Sigmoid colon (tissue), 7 donors: ENCODE results near the gene CFDP1. TPM values are rescaled to one million over a fixed set of nuclear protein-coding genes. Genes with fewer than 3 reads are reported as not detected.
A peak's percentile ranks its signal among the peaks of the same experiment; 100 is the strongest.

Source experiments
- DNase-seq: peaks from one replicate; pipeline ENCODE4 v3.0.0-alpha.2; 2019
- H3K27ac ChIP-seq, 4 donors: fragments of 200-600 bp; sonication (generic); one replicate each; pipeline ENCODE4 v1.5.1; 2016 to 2019; ENCODE audit warnings: mild to moderate bottlenecking in 1 of 4
- H3K27me3 ChIP-seq, 3 donors: fragments of 200-600 bp; sonication (generic); one replicate each; pipeline ENCODE4 v1.5.1; 2019; ENCODE audit warnings: mild to moderate bottlenecking in 1 of 3
- H3K36me3 ChIP-seq, 4 donors: fragments of 200-600 bp; sonication (generic); one replicate each; pipeline ENCODE4 v1.5.1; 2016 to 2019
- H3K4me1 ChIP-seq, 4 donors: fragments of 200-600 bp; sonication (generic); one replicate each; pipeline ENCODE4 v1.5.1; 2017 to 2019
- H3K4me3 ChIP-seq, 4 donors: fragments of 200-600 bp; sonication (generic); one replicate each; pipeline ENCODE4 v1.5.1; 2017 to 2019; ENCODE audit warnings: mild to moderate bottlenecking in 2 of 4, moderate library complexity in 1 of 4
- H3K9me3 ChIP-seq, 4 donors: fragments of 200-600 bp in 3 of 4; sonication (generic) in 3 of 4; one replicate each; pipeline versions ENCODE4 v1.5.1 to v1.6.1; 2013 to 2019
- EP300 ChIP-seq, 4 donors: sonication (generic); formaldehyde crosslinking; IDR thresholded peaks; one replicate each; pipeline ENCODE4 v1.6.1; 2017; ENCODE audit warnings: antibody characterized with exemption in 4 of 4
- POLR2A ChIP-seq, 2 donors: fragments of 450-650 bp; IDR thresholded peaks; one replicate each; pipeline ENCODE4 v1.6.1; 2016; ENCODE audit warnings: antibody characterized with exemption in 2 of 2, mild to moderate bottlenecking in 2 of 2, moderate library complexity in 2 of 2
- POLR2AphosphoS5 ChIP-seq, 4 donors: sonication (generic); formaldehyde crosslinking; IDR thresholded peaks; one replicate each; pipeline ENCODE4 v1.6.1; 2017; ENCODE audit warnings: antibody characterized with exemption in 4 of 4
- WGBS, 2 donors: extraction: QIAGEN DNeasy Blood & Tissue Kit; methylation state at CpG; one replicate each; pipeline ENCODE4 v1.1.7; 2013; 5-methylcytosine and 5-hydroxymethylcytosine counted together
- intact Hi-C: fragments of 100-400 bp; cut with DNase I; formaldehyde crosslinking; loops from one replicate; pipeline ENCODE4 v1.15.1; 2023
- polyA plus RNA-seq, 3 donors: library from polyadenylated mRNA; stranded (reverse); fragments of 200-250 nt; gene quantifications; one replicate each; pipeline ENCODE4 v1.2.3, GENCODE V29; 2013
- total RNA-seq, 4 donors: library from RNA; depleted of rRNA; stranded (reverse); fragments of >200 nt; gene quantifications; one replicate each; pipeline ENCODE4 v1.1.0, GENCODE V29; 2016
- TF ChIP-seq, protein P1 (sequence below), 4 experiments: fragments of 450-650 bp in 3 of 4; fragments of 200-600 bp in 1 of 4; IDR thresholded peaks; one replicate each; pipeline ENCODE4 v1.5.1; 2016 to 2019; ENCODE audit warnings: antibody characterized with exemption in 4 of 4, mild to moderate bottlenecking in 3 of 4, moderate library complexity in 2 of 4
- donor health status: healthy with polysubstance abuse.
- donor health status: Bipolar disorder and iron deficiency.
- donor health status: healthy.

CFDP1 gene
- total and polyA plus RNA-seq, 7 donors = 42.1 to 382 (median 61.1) TPM

DNA sequence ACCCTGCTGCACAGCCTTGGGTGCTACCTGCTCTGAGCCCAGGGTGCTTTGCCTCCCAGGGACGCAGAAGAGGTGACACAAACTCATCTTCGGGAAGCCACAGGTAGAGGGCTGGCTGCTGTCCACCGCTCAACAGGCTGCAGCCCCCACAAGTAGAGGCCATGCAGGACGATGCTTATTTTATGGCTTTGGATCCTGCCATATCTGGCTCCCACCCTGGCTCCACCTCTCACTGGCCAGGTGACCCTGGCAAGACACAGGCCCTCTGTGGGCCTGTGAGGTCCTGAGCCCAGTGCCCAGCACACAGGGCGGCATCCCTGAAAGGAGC lies 170.5 kb downstream of the CFDP1 start:
- TF ChIP-seq, protein P1, sequence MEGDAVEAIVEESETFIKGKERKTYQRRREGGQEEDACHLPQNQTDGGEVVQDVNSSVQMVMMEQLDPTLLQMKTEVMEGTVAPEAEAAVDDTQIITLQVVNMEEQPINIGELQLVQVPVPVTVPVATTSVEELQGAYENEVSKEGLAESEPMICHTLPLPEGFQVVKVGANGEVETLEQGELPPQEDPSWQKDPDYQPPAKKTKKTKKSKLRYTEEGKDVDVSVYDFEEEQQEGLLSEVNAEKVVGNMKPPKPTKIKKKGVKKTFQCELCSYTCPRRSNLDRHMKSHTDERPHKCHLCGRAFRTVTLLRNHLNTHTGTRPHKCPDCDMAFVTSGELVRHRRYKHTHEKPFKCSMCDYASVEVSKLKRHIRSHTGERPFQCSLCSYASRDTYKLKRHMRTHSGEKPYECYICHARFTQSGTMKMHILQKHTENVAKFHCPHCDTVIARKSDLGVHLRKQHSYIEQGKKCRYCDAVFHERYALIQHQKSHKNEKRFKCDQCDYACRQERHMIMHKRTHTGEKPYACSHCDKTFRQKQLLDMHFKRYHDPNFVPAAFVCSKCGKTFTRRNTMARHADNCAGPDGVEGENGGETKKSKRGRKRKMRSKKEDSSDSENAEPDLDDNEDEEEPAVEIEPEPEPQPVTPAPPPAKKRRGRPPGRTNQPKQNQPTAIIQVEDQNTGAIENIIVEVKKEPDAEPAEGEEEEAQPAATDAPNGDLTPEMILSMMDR (IDR thresholded peaks at IDR 0.05) = no peak
- no peak for TF ChIP-seq EP300 (IDR thresholded peaks at IDR 0.05)
- TF ChIP-seq POLR2AphosphoS5 (IDR thresholded peaks at IDR 0.05) = no peak
- no peak for TF ChIP-seq POLR2A (IDR thresholded peaks at IDR 0.05)
- Histone ChIP-seq H3K9me3 (no peaks in the 10 kb centered on the region), H3K27me3 (no peaks in the 10 kb centered on the region), H3K4me3 (no peak overlapping the region), H3K27ac (peak overlapping the region in 2 of 4 donors; percentile 90 to 94), H3K4me1 (peaks cover 0 to 85% (median 67%) of the 10 kb centered on the region in 4 donors), H3K36me3 (no peaks in the 10 kb centered on the region)
- DNase-seq = no peak
- intact Hi-C loops = no loop called here
- WGBS, 2 donors = 74 to 88% methylated on average over 5 of the region's 5 CpGs

DNA sequence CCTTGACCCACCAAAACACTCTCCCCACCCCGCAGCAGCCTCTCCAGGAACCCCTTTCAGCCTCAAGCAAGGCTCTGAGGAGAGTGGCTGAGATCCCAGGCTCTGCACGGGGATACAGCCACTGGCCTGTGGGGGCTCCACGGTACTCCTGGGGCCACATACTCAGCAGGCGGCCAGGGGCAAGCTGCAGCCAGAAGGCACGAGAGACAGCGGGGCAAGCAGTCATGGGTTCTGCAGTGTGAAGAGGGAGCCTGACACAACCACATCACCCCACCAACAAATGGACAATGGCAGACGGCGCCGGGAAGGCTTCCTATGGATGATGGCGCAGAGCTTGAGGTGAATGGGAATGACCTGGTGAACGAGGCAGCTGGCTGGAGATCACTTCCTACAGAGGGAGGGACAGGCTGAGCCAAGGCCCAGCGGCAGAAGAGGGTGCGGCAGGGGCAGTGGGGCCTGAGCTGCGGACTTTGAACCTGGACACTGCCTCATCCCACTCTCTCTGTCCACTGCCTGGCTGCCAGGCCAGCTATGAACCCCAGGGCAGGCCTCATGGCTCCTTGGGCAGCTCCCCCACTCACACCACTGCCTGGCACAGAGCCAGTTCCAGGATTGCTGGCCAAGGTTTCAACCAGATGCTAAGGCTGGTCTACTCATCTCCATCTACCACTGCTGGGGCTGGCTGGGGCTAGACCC lies 171.1 kb downstream of the CFDP1 start:
- TF ChIP-seq, protein P1 (IDR thresholded peaks at IDR 0.05) = no peak
- TF ChIP-seq EP300 (IDR thresholded peaks at IDR 0.05) = no peak
- no peak for TF ChIP-seq POLR2AphosphoS5 (IDR thresholded peaks at IDR 0.05)
- TF ChIP-seq POLR2A (IDR thresholded peaks at IDR 0.05) = no peak
- WGBS, 2 donors = 57 to 75% methylated on average over 14 of the region's 14 CpGs
- Histone ChIP-seq H3K27ac (peak overlapping the region in 2 of 4 donors; percentile 90 to 94), H3K4me3 (no peak overlapping the region), H3K9me3 (no peaks in the 10 kb centered on the region), H3K27me3 (no peaks in the 10 kb centered on the region), H3K36me3 (no peaks in the 10 kb centered on the region), H3K4me1 (peaks cover 0 to 85% (median 70%) of the 10 kb centered on the region in 4 donors)
- DNase-seq = peak; percentile 71
- intact Hi-C loops = no loop called here

DNA sequence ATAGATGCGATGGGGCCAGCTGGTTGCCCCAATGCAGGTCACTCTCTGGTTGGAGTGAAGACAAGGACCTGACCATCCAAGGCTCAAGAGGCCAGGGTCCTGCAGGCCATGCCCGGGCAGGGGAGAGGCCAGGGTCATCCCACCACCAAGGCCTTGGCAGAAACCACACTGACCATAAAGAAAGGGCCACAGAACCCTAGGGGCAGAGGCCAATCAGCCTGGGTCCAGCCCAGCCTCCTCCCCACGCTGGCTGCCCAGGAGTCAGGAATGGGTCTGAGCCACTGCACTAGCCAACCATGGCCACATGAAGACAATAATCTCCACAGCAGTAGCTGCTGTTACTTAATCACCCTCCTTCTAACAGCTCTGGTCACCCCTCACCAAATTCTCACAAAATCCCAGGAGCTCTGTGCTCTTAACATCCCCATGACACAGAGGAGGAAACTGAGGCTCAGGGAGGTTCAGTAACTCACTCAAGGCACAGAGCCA lies 171.7 kb downstream of the CFDP1 start:
- peak overlapping the region in 1 of 4 donors; percentile 94 for H3K27ac ChIP-seq
- H3K4me1 ChIP-seq = peaks cover 0 to 85% (median 73%) of the 10 kb centered on the region in 4 donors
- H3K4me3 ChIP-seq = no peak overlapping the region

DNA sequence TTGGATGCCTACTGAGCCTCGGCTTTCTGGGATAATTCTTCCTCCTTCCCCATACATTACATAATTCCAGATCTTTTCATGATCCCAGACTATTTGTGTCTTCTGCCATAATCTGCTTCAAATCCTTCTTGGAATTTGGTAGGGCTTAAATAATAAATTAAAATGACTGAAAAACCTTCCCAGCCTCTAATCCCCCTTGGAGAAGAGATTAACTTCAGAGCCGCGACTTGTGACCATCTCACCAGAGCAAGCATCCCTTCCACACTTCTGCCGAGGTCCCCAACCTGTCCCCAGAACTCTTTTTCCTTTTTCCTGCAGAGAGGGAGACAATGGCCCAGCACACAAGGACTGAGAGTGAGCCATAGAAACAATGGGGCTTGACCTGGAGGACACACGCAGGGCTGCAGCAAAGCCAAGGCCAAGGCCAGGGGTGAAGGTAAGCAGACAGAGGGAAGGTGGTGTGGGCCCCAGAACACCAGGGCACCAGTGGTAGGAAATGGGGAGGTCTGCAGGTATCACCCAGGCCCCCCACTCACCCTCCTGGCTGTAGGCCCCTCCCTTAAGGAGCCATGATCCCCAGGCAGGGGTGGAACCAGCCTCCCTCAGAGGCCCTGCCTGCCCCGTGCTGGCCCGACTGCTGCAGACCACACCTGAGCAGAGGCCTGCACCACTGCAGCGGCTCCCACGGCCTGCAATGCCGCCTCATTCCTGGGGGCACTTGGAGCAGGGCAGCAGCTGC lies 172.3 kb downstream of the CFDP1 start:
- DNase-seq = no peak
- Histone ChIP-seq H3K4me3 (no peak overlapping the region), H3K27me3 (no peaks in the 10 kb centered on the region), H3K9me3 (no peaks in the 10 kb centered on the region), H3K4me1 (peaks cover 0 to 85% (median 73%) of the 10 kb centered on the region in 4 donors), H3K36me3 (no peaks in the 10 kb centered on the region), H3K27ac (no peak overlapping the region)
- 81 to 91% methylated on average over 10 of the region's 10 CpGs for WGBS, 2 donors
- no peak for TF ChIP-seq POLR2AphosphoS5 (IDR thresholded peaks at IDR 0.05)
- TF ChIP-seq EP300 (IDR thresholded peaks at IDR 0.05) = no peak
- TF ChIP-seq, protein P1 (IDR thresholded peaks at IDR 0.05) = no peak
- TF ChIP-seq POLR2A (IDR thresholded peaks at IDR 0.05) = no peak
- intact Hi-C loops = no loop called here

More for the DNA sequence above, 171.7 kb downstream of the CFDP1 start:
- DNase-seq = no peak
- intact Hi-C loops = no loop called here
- no peaks in the 10 kb centered on the region for H3K27me3 ChIP-seq
- TF ChIP-seq, protein P1 (IDR thresholded peaks at IDR 0.05) = no peak
- TF ChIP-seq EP300 (IDR thresholded peaks at IDR 0.05) (no peak), POLR2A (IDR thresholded peaks at IDR 0.05) (no peak), POLR2AphosphoS5 (IDR thresholded peaks at IDR 0.05) (no peak)
- H3K9me3 ChIP-seq = no peaks in the 10 kb centered on the region
- H3K36me3 ChIP-seq = no peaks in the 10 kb centered on the region
- 94 to 98% methylated on average over 3 of the region's 3 CpGs for WGBS, 2 donors
